Prostate gland (tissue), 2 donors: Measurements from ENCODE around the gene SLC44A4.

Experiments
- POLR2A ChIP-seq: fragments of 450-650 bp; IDR thresholded peaks from one replicate; pipeline ENCODE4 v1.6.1; 2016; ENCODE audit warnings: antibody characterized with exemption, mild to moderate bottlenecking
- POLR2AphosphoS5 ChIP-seq: sonication (generic); formaldehyde crosslinking; IDR thresholded peaks from one replicate; pipeline ENCODE4 v1.6.1; 2017; ENCODE audit warnings: antibody characterized with exemption
- TF ChIP-seq, protein P1 (sequence below), 4 experiments: fragments of 200-600 bp in 2 of 4; fragments of 450-650 bp in 2 of 4; sonication (generic) in 2 of 4; IDR thresholded peaks; 1 replicate in 3 of 4; 2 replicates in 1 of 4; pipeline ENCODE4 v1.5.1; 2016 to 2019; ENCODE audit warnings: antibody characterized with exemption in 4 of 4, mild to moderate bottlenecking in 2 of 4, moderate library complexity in 2 of 4

DNA sequence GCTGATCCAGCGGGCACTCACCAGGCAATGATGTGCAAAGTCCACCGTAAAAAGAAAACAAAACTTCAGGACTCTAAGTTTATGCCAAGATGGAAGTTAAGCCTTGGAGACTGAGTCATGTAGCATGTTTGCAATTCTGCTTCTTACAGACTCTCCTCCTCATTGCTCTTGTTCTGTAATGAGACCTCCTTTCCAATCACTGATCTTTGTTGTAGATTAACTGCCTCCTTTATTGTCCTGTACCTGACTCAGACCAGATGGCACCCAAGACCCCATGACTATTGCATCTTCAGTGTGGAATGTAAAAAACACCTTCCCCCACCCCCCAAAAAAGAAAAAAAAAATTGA, 27.3 kb downstream of the SLC44A4 start:
- no peak for TF ChIP-seq POLR2A
- TF ChIP-seq, protein P1, sequence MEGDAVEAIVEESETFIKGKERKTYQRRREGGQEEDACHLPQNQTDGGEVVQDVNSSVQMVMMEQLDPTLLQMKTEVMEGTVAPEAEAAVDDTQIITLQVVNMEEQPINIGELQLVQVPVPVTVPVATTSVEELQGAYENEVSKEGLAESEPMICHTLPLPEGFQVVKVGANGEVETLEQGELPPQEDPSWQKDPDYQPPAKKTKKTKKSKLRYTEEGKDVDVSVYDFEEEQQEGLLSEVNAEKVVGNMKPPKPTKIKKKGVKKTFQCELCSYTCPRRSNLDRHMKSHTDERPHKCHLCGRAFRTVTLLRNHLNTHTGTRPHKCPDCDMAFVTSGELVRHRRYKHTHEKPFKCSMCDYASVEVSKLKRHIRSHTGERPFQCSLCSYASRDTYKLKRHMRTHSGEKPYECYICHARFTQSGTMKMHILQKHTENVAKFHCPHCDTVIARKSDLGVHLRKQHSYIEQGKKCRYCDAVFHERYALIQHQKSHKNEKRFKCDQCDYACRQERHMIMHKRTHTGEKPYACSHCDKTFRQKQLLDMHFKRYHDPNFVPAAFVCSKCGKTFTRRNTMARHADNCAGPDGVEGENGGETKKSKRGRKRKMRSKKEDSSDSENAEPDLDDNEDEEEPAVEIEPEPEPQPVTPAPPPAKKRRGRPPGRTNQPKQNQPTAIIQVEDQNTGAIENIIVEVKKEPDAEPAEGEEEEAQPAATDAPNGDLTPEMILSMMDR (IDR thresholded peaks at IDR 0.05), result no peak
- TF ChIP-seq POLR2AphosphoS5, result no peak
